Liver (tissue), 9 donors: ENCODE data around the gene AIPL1. TPM values are rescaled to one million over a fixed set of nuclear protein-coding genes. Genes with fewer than 3 reads are reported as not detected.

Experiments
- DNase-seq: peaks from one replicate; pipeline ENCODE4 v3.0.0-alpha.2; 2017; ENCODE audit warnings: low spot score
- H3K27ac ChIP-seq, 2 donors: one replicate each; pipeline ENCODE4 v1.7.0; 2013; ENCODE audit warnings: inconsistent platforms in 2 of 2, low read length in 2 of 2, control low read depth in 1 of 2, low read depth in 1 of 2, mild to moderate bottlenecking in 1 of 2
- H3K27me3 ChIP-seq, 4 donors: one replicate each; pipeline versions ENCODE4 v1.6.1 to v1.7.0; 2013; ENCODE audit warnings: low read length in 3 of 4, inconsistent platforms in 1 of 4, mild to moderate bottlenecking in 1 of 4, moderate library complexity in 1 of 4; ENCODE audit not compliant: control insufficient read depth in 4 of 4, insufficient read depth in 4 of 4
- H3K36me3 ChIP-seq, 4 donors: one replicate each; pipeline versions ENCODE4 v1.6.1 to v1.7.0; 2013; ENCODE audit warnings: low read length in 3 of 4, mild to moderate bottlenecking in 3 of 4, low read depth in 1 of 4, moderate library complexity in 1 of 4; ENCODE audit not compliant: control insufficient read depth in 4 of 4, insufficient read depth in 3 of 4
- H3K4me1 ChIP-seq, 4 donors: one replicate each; pipeline versions ENCODE4 v1.6.1 to v1.7.0; 2013; ENCODE audit warnings: low read length in 3 of 4, mild to moderate bottlenecking in 3 of 4, moderate library complexity in 1 of 4; ENCODE audit not compliant: control insufficient read depth in 4 of 4, insufficient read depth in 4 of 4
- H3K4me3 ChIP-seq, 3 donors: one replicate each; pipeline versions ENCODE4 v1.6.1 to v1.7.0; 2013; ENCODE audit warnings: low read length in 3 of 3, control low read depth in 1 of 3, low read depth in 1 of 3, mild to moderate bottlenecking in 1 of 3
- H3K9ac ChIP-seq, 2 donors: one replicate each; pipeline ENCODE4 v1.7.0; 2013; ENCODE audit warnings: low read length in 2 of 2, mild to moderate bottlenecking in 2 of 2, moderate library complexity in 2 of 2, control low read depth in 1 of 2, low read depth in 1 of 2
- H3K9me3 ChIP-seq, 4 donors: one replicate each; pipeline versions ENCODE4 v1.6.1 to v1.7.0; 2013; ENCODE audit warnings: low read length in 3 of 4; ENCODE audit not compliant: control insufficient read depth in 4 of 4
- EGR1 ChIP-seq, 2 donors: IDR thresholded peaks; 2 replicates each; pipeline ENCODE4 v1.6.1; 2016 to 2018; ENCODE audit warnings: antibody characterized with exemption in 2 of 2, low read depth in 2 of 2
- FOXA1 ChIP-seq: IDR thresholded peaks from 2 replicates; pipeline ENCODE4 v1.6.1; 2016; ENCODE audit warnings: antibody characterized with exemption
- FOXA2 ChIP-seq: IDR thresholded peaks from 2 replicates; pipeline ENCODE4 v1.6.1; 2016; ENCODE audit warnings: antibody characterized with exemption
- GABPA ChIP-seq, 2 donors: IDR thresholded peaks in 1 of 2; conservative IDR thresholded peaks in 1 of 2; 2 replicates each; pipeline ENCODE4 v1.6.1; 2016; ENCODE audit warnings: antibody characterized with exemption in 2 of 2, mild to moderate bottlenecking in 1 of 2, moderate library complexity in 1 of 2
- HNF4A ChIP-seq, 2 donors: conservative IDR thresholded peaks; 2 replicates each; pipeline ENCODE4 v1.6.1; 2016; ENCODE audit warnings: antibody characterized with exemption in 2 of 2, mild to moderate bottlenecking in 2 of 2
- HNF4G ChIP-seq: IDR thresholded peaks from 2 replicates; pipeline ENCODE4 v1.6.1; 2016; ENCODE audit warnings: antibody characterized with exemption
- JUND ChIP-seq, 2 donors: IDR thresholded peaks; 2 replicates each; pipeline ENCODE4 v1.6.1; 2016; ENCODE audit warnings: antibody characterized with exemption in 2 of 2
- NR2F2 ChIP-seq: IDR thresholded peaks from 2 replicates; pipeline ENCODE4 v1.6.1; 2016; ENCODE audit warnings: antibody characterized with exemption
- RAD21 ChIP-seq, 2 donors: IDR thresholded peaks; 2 replicates each; pipeline ENCODE4 v1.6.1; 2016; ENCODE audit warnings: antibody characterized with exemption in 2 of 2, mild to moderate bottlenecking in 2 of 2
- RXRA ChIP-seq, 2 donors: IDR thresholded peaks; 2 replicates each; pipeline ENCODE4 v1.6.1; 2017 to 2018; ENCODE audit warnings: antibody characterized with exemption in 2 of 2, mild to moderate bottlenecking in 1 of 2
- SP1 ChIP-seq: IDR thresholded peaks from 2 replicates; pipeline ENCODE4 v1.6.1; 2018; ENCODE audit warnings: antibody characterized with exemption, mild to moderate bottlenecking
- TAF1 ChIP-seq: conservative IDR thresholded peaks from 2 replicates; pipeline ENCODE4 v1.6.1; 2016; ENCODE audit warnings: antibody characterized with exemption, mild to moderate bottlenecking
- YY1 ChIP-seq: IDR thresholded peaks from 2 replicates; pipeline ENCODE4 v1.6.1; 2016; ENCODE audit warnings: antibody characterized with exemption, mild to moderate bottlenecking
- WGBS: extraction: QIAGEN DNeasy Blood & Tissue Kit; methylation state at CpG from one replicate; pipeline ENCODE4 v1.1.7; 2013; 5-methylcytosine and 5-hydroxymethylcytosine counted together
- polyA plus RNA-seq, 2 donors: library from polyadenylated mRNA; stranded (reverse) in 1 of 2; unstranded in 1 of 2; fragments of 200-250 nt in 1 of 2; fragments of >200 nt in 1 of 2; fragmentation: Nextera tagmentation in 1 of 2; extraction: Ambion mirVana in 1 of 2; gene quantifications; one replicate each; pipeline versions ENCODE4 v1.2.1 to v1.2.3, GENCODE V29; 2013 to 2015
- total RNA-seq, 2 donors: library from RNA; depleted of rRNA; stranded (reverse); fragments of >200 nt; gene quantifications; one replicate each; pipeline ENCODE4 v1.2.3, GENCODE V29; 2014
- TF ChIP-seq, protein P1 (sequence below): fragments of 150-350 bp; IDR thresholded peaks from 2 replicates; pipeline ENCODE4 v1.5.1; 2017; ENCODE audit warnings: improper control_type of control experiment, low read depth, low read length; ENCODE audit not compliant: missing input control
- TF ChIP-seq, protein P2 (sequence below): IDR thresholded peaks from 2 replicates; pipeline ENCODE4 v1.6.1; 2016; ENCODE audit warnings: antibody characterized with exemption, mild to moderate bottlenecking
- TF ChIP-seq, protein P3 (sequence below): IDR thresholded peaks from 2 replicates; pipeline ENCODE4 v1.6.1; 2016; ENCODE audit warnings: antibody characterized with exemption
- TF ChIP-seq, protein P4 (sequence below): IDR thresholded peaks from 2 replicates; pipeline ENCODE4 v1.6.1; 2016; ENCODE audit warnings: antibody characterized with exemption
- donor health status: healthy.
- donor health status: healthy.
- donor health status: healthy.
- donor health status: healthy.
- donor health status: healthy.

Gene AIPL1
- total and polyA plus RNA-seq, 4 donors: not detected

DNA sequence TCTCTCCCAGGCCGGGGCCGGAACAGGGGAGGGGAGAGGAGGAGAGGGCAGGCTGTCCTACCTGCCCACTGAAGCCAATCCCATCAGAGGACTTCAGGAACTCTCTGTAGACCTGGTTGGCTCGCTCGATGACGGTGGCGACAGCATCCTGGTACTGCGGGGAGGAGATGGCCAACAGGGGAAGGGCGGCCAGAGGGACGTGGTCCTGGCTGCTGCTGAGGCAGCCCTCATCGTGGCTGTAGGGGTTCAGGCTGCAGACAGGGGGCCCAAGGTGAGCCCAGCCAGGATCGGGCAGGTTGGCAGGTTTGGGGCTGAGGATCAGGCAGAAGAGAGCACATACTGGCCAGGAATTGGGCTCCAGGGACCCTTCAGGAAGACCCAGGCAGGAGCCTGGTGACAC lies 43.6 kb upstream of the AIPL1 start:
- H3K9ac ChIP-seq: no peak overlapping the region
- no peaks in the 10 kb centered on the region for H3K36me3 ChIP-seq
- H3K9me3 ChIP-seq: no peaks in the 10 kb centered on the region
- H3K27ac ChIP-seq: no peak overlapping the region
- no peaks in the 10 kb centered on the region for H3K4me1 ChIP-seq
- no peak for DNase-seq
- TF ChIP-seq, protein P1, sequence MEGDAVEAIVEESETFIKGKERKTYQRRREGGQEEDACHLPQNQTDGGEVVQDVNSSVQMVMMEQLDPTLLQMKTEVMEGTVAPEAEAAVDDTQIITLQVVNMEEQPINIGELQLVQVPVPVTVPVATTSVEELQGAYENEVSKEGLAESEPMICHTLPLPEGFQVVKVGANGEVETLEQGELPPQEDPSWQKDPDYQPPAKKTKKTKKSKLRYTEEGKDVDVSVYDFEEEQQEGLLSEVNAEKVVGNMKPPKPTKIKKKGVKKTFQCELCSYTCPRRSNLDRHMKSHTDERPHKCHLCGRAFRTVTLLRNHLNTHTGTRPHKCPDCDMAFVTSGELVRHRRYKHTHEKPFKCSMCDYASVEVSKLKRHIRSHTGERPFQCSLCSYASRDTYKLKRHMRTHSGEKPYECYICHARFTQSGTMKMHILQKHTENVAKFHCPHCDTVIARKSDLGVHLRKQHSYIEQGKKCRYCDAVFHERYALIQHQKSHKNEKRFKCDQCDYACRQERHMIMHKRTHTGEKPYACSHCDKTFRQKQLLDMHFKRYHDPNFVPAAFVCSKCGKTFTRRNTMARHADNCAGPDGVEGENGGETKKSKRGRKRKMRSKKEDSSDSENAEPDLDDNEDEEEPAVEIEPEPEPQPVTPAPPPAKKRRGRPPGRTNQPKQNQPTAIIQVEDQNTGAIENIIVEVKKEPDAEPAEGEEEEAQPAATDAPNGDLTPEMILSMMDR: no peak
- no peak for TF ChIP-seq NR2F2
- no peak for TF ChIP-seq RAD21 (IDR thresholded peaks at IDR 0.05)
- TF ChIP-seq, protein P2, sequence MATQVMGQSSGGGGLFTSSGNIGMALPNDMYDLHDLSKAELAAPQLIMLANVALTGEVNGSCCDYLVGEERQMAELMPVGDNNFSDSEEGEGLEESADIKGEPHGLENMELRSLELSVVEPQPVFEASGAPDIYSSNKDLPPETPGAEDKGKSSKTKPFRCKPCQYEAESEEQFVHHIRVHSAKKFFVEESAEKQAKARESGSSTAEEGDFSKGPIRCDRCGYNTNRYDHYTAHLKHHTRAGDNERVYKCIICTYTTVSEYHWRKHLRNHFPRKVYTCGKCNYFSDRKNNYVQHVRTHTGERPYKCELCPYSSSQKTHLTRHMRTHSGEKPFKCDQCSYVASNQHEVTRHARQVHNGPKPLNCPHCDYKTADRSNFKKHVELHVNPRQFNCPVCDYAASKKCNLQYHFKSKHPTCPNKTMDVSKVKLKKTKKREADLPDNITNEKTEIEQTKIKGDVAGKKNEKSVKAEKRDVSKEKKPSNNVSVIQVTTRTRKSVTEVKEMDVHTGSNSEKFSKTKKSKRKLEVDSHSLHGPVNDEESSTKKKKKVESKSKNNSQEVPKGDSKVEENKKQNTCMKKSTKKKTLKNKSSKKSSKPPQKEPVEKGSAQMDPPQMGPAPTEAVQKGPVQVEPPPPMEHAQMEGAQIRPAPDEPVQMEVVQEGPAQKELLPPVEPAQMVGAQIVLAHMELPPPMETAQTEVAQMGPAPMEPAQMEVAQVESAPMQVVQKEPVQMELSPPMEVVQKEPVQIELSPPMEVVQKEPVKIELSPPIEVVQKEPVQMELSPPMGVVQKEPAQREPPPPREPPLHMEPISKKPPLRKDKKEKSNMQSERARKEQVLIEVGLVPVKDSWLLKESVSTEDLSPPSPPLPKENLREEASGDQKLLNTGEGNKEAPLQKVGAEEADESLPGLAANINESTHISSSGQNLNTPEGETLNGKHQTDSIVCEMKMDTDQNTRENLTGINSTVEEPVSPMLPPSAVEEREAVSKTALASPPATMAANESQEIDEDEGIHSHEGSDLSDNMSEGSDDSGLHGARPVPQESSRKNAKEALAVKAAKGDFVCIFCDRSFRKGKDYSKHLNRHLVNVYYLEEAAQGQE: no peak
- TF ChIP-seq GABPA (IDR thresholded peaks at IDR 0.05 in 1 of 2, conservative IDR thresholded peaks at IDR 0.05 in 1 of 2): no peak
- TF ChIP-seq JUND (IDR thresholded peaks at IDR 0.05): no peak
- TF ChIP-seq HNF4G: no peak
- TF ChIP-seq, protein P3, sequence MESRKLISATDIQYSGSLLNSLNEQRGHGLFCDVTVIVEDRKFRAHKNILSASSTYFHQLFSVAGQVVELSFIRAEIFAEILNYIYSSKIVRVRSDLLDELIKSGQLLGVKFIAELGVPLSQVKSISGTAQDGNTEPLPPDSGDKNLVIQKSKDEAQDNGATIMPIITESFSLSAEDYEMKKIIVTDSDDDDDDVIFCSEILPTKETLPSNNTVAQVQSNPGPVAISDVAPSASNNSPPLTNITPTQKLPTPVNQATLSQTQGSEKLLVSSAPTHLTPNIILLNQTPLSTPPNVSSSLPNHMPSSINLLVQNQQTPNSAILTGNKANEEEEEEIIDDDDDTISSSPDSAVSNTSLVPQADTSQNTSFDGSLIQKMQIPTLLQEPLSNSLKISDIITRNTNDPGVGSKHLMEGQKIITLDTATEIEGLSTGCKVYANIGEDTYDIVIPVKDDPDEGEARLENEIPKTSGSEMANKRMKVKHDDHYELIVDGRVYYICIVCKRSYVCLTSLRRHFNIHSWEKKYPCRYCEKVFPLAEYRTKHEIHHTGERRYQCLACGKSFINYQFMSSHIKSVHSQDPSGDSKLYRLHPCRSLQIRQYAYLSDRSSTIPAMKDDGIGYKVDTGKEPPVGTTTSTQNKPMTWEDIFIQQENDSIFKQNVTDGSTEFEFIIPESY: no peak
- TF ChIP-seq HNF4A (conservative IDR thresholded peaks at IDR 0.05): no peak
- TF ChIP-seq TAF1: no peak
- TF ChIP-seq SP1: no peak
- no peak for TF ChIP-seq RXRA (IDR thresholded peaks at IDR 0.05)
- TF ChIP-seq YY1: no peak
- TF ChIP-seq FOXA2: no peak
- TF ChIP-seq FOXA1: no peak
- TF ChIP-seq, protein P4, sequence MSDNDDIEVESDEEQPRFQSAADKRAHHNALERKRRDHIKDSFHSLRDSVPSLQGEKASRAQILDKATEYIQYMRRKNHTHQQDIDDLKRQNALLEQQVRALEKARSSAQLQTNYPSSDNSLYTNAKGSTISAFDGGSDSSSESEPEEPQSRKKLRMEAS: no peak
- no peak overlapping the region for H3K4me3 ChIP-seq
- 94% methylated on average over 11 of the region's 11 CpGs for WGBS
- no peaks in the 10 kb centered on the region for H3K27me3 ChIP-seq

DNA sequence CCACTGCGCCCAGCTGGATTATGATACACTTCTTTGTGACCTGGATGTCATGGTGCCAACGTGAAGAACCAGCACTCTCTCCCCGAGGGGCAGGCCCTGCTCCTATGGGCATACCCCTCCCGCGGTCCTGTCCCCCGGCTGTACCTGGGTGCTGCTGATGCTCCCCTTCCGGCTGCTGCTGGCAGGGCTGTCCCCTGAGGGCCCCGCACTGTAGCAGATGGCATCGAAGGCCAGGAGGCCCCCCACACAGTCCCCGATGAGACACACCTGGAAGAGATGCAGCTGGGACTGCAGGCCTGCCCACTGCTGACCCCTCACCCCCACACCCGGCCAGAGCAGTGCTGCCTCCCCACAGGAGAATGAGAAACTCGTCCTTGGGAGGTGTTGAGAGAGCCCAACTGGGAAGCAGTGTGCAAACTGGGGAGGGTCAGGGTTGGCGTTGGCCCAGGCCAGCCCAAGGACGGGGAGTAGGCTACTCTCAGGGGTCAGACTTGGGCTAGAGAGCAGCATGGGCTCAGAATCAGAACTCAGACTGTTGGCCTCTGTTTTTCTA lies 43.0 kb upstream of the AIPL1 start:
- Histone ChIP-seq H3K36me3 (no peaks in the 10 kb centered on the region), H3K27ac (no peak overlapping the region), H3K9ac (no peak overlapping the region), H3K4me1 (no peaks in the 10 kb centered on the region), H3K27me3 (no peaks in the 10 kb centered on the region), H3K9me3 (no peaks in the 10 kb centered on the region), H3K4me3 (no peak overlapping the region)
- 90% methylated on average over 14 of the region's 14 CpGs for WGBS
- DNase-seq: no peak
- TF ChIP-seq EGR1 (IDR thresholded peaks at IDR 0.05; ENCODE audit: low read depth in 2 of 2) (no peak), NR2F2 (no peak), YY1 (no peak), HNF4G (no peak), FOXA1 (no peak), RXRA (IDR thresholded peaks at IDR 0.05) (no peak), RAD21 (IDR thresholded peaks at IDR 0.05) (no peak)
- TF ChIP-seq, protein P1: no peak
- TF ChIP-seq, protein P3: no peak
